Keratinocyte (primary cell): ENCODE data around the gene MUS81. TPM values are rescaled to one million over a fixed set of nuclear protein-coding genes. Genes with fewer than 3 reads are reported as not detected.

Experiments
- DNase-seq: peaks from one replicate; pipeline ENCODE4 v3.0.0-alpha.2; 2011; ENCODE audit warnings: low read depth, missing footprints, low spot score
- FAIRE-seq: peaks from 2 replicates; lab custom pipeline; 2011; peaks lifted over from hg19 to GRCh38; lab: Jason Lieb, UNC
- H2AFZ ChIP-seq: 2 replicates; pipeline ENCODE4 v1.6.0; 2012; ENCODE audit warnings: low read length, control low read depth, inconsistent platforms; ENCODE audit not compliant: control insufficient read depth
- H3K27ac ChIP-seq: 2 replicates; pipeline ENCODE4 v1.5.1; 2011; ENCODE audit warnings: low read length; ENCODE audit not compliant: control insufficient read depth, insufficient read depth
- H3K27me3 ChIP-seq: 3 replicates; pipeline ENCODE4 v1.6.0; 2011; ENCODE audit warnings: low read length; ENCODE audit not compliant: control insufficient read depth, insufficient read depth; ENCODE audit errors: extremely low read depth
- H3K36me3 ChIP-seq, 2 experiments: 2 replicates in 1 of 2; 3 replicates in 1 of 2; pipeline ENCODE4 v1.5.1; 2011; ENCODE audit warnings: low read length in 2 of 2, mild to moderate bottlenecking in 1 of 2; ENCODE audit not compliant: control insufficient read depth in 2 of 2, insufficient read depth in 2 of 2; ENCODE audit errors: extremely low read depth in 1 of 2
- H3K4me1 ChIP-seq: 3 replicates; pipeline ENCODE4 v1.5.1; 2011; ENCODE audit warnings: low read length; ENCODE audit not compliant: control insufficient read depth, insufficient read depth; ENCODE audit errors: extremely low read depth
- H3K4me2 ChIP-seq: 3 replicates; pipeline ENCODE4 v1.6.0; 2011; ENCODE audit warnings: low read depth, low read length; ENCODE audit not compliant: control insufficient read depth, insufficient read depth; ENCODE audit errors: extremely low read depth
- H3K4me3 ChIP-seq, 3 experiments: fragments of 200-600 bp in 1 of 3; sonication (generic) in 1 of 3; 2 replicates in 2 of 3; 3 replicates in 1 of 3; pipeline ENCODE4 v1.5.1; 2011 to 2016; ENCODE audit warnings: low read length in 3 of 3, mild to moderate bottlenecking in 3 of 3, control low read depth in 2 of 3, inconsistent platforms in 1 of 3, low read depth in 1 of 3, mixed read lengths in 1 of 3, mixed run types in 1 of 3, moderate library complexity in 1 of 3; ENCODE audit not compliant: control insufficient read depth in 2 of 3, insufficient read depth in 2 of 3; ENCODE audit errors: extremely low read depth in 1 of 3
- H3K79me2 ChIP-seq: 2 replicates; pipeline ENCODE4 v1.6.0; 2012; ENCODE audit warnings: low read length; ENCODE audit not compliant: control insufficient read depth, insufficient read depth
- H3K9ac ChIP-seq: 3 replicates; pipeline ENCODE4 v1.6.0; 2011; ENCODE audit warnings: low read length; ENCODE audit not compliant: control insufficient read depth, insufficient read depth; ENCODE audit errors: extremely low read depth
- H3K9me1 ChIP-seq: 3 replicates; pipeline ENCODE4 v1.6.0; 2011; ENCODE audit warnings: low read length; ENCODE audit not compliant: control insufficient read depth, insufficient read depth; ENCODE audit errors: extremely low read depth
- H3K9me3 ChIP-seq: 2 replicates; pipeline ENCODE4 v1.5.1; 2012; ENCODE audit warnings: low read depth, low read length; ENCODE audit not compliant: control insufficient read depth
- H4K20me1 ChIP-seq: 3 replicates; pipeline ENCODE4 v1.6.0; 2011; ENCODE audit warnings: low read length; ENCODE audit not compliant: control insufficient read depth, insufficient read depth; ENCODE audit errors: extremely low read depth
- CTCF ChIP-seq, 3 experiments: IDR thresholded peaks in 1 of 3; conservative IDR thresholded peaks in 1 of 3; optimal IDR thresholded peaks in 1 of 3; 2 replicates in 2 of 3; 3 replicates in 1 of 3; pipeline versions ENCODE3 to v1.5.1; 2011; ENCODE audit warnings: low read length in 3 of 3, mild to moderate bottlenecking in 3 of 3, moderate library complexity in 2 of 3, control low read depth in 1 of 3, inconsistent platforms in 1 of 3; ENCODE audit not compliant: insufficient read depth in 2 of 3; ENCODE audit errors: extremely low read depth in 1 of 3
- EZH2 ChIP-seq: IDR thresholded peaks from one replicate; pipeline ENCODE4 v1.6.1; 2012; ENCODE audit warnings: inconsistent platforms, mild to moderate bottlenecking, low read length, moderate library complexity
- dilution Hi-C: fragments of 300-500 bp; cut with MboI; formaldehyde crosslinking; loops from one replicate; pipeline ENCODE4 v1.7.0; 2020; ENCODE audit warnings: low sequenced_read_pairs; ENCODE audit not compliant: extremely low pct_ligation_motif_present
- polyA plus RNA-seq, 5 experiments: library from polyadenylated mRNA; depleted of rRNA in 3 of 5; stranded (reverse) in 3 of 5; stranded (forward) in 1 of 5; unstranded in 1 of 5; fragments of >200 nt; gene quantifications; 1 replicate in 1 of 5; 2 replicates in 3 of 5; 3 replicates in 1 of 5; pipeline versions ENCODE4 v1.2.1 to v1.2.3, GENCODE V29; 2011 to 2012; ENCODE audit warnings: missing spikeins in 2 of 5, low read depth in 1 of 5, low replicate concordance in 1 of 5

Gene MUS81
- polyA plus RNA-seq, 1 donor (not counting 4 experiments of a cell fraction or from before 2014, with no cell fraction given) = 28.0 TPM

GRCh38 chr11:65814131-65814985, 45.9 kb upstream of the MUS81 start:
- DNase-seq (no peak), FAIRE-seq (peak; percentile 9)
- H2AFZ ChIP-seq = no peak overlapping the region
- no peaks in the 10 kb centered on the region for H3K9me3 ChIP-seq
- no peaks in the 10 kb centered on the region for H4K20me1 ChIP-seq
- H3K9ac ChIP-seq = no peak overlapping the region
- H3K4me2 ChIP-seq = peak overlapping the region; percentile 27
- H3K27ac ChIP-seq = peak overlapping the region; percentile 2
- H3K4me3 ChIP-seq = no peak overlapping the region
- no peaks in the 10 kb centered on the region for H3K36me3 ChIP-seq
- peaks cover 6% of the 10 kb centered on the region for H3K27me3 ChIP-seq
- dilution Hi-C loops = no loop called here
- peaks cover 12% of the 10 kb centered on the region for H3K4me1 ChIP-seq
- H3K9me1 ChIP-seq = no peaks in the 10 kb centered on the region
- TF ChIP-seq CTCF (optimal IDR thresholded peaks at IDR 0.05 in 1 of 3, IDR thresholded peaks at IDR 0.05 in 1 of 3, conservative IDR thresholded peaks at IDR 0.05 in 1 of 3; ENCODE audit: extremely low read depth in 1 of 3, insufficient read depth in 2 of 3, low read length in 3 of 3) (no peak), EZH2 (no peak)
- no peaks in the 10 kb centered on the region for H3K79me2 ChIP-seq

- H3K9me3 ChIP-seq = no peaks in the 10 kb centered on the region
- no peak overlapping the region for H2AFZ ChIP-seq
- H3K4me3 ChIP-seq = no peak overlapping the region
- no peak overlapping the region for H3K9ac ChIP-seq
- no peak for FAIRE-seq
- DNase-seq = no peak
- no peak overlapping the region for H3K4me2 ChIP-seq
- dilution Hi-C loops = no loop called here
- no peaks in the 10 kb centered on the region for H3K27me3 ChIP-seq
- no peak overlapping the region for H3K27ac ChIP-seq
- no peaks in the 10 kb centered on the region for H4K20me1 ChIP-seq
- no peaks in the 10 kb centered on the region for H3K36me3 ChIP-seq
- H3K79me2 ChIP-seq = no peaks in the 10 kb centered on the region
- no peak for TF ChIP-seq CTCF (optimal IDR thresholded peaks at IDR 0.05 in 1 of 3, IDR thresholded peaks at IDR 0.05 in 1 of 3, conservative IDR thresholded peaks at IDR 0.05 in 1 of 3; ENCODE audit: extremely low read depth in 1 of 3, insufficient read depth in 2 of 3, low read length in 3 of 3)
- no peak for TF ChIP-seq EZH2
- H3K9me1 ChIP-seq = no peaks in the 10 kb centered on the region
- H3K4me1 ChIP-seq = peaks cover 12% of the 10 kb centered on the region
Observed at GRCh38 chr11:65814986-65815565, 45.2 kb upstream of the MUS81 start.
